ENCODE measurements around the gene MAPK8IP1.

MAPK8IP1 gene

GRCh38 chr11:45928535-45929215 is 43.2 kb downstream of the MAPK8IP1 start:
- in situ Hi-C loops (cut with MboI; ENCODE audit: low sequenced_read_pairs, unreplicated experiment), result no loop called here
- no peak for TF ChIP-seq CTCF (IDR thresholded peaks at IDR 0.05; ENCODE audit: borderline replicate concordance, control extremely low read depth, extremely low read depth, insufficient read depth, missing control alignments)
- DNase-seq (ENCODE audit: low spot score), result peak; percentile 24

- in situ Hi-C loops (cut with MboI; ENCODE audit: low sequenced_read_pairs, unreplicated experiment), result no loop called here
- DNase-seq (ENCODE audit: low spot score), result no peak
- TF ChIP-seq CTCF (IDR thresholded peaks at IDR 0.05; ENCODE audit: borderline replicate concordance, control extremely low read depth, extremely low read depth, insufficient read depth, missing control alignments), result no peak
These were observed 44.1 kb downstream of the MAPK8IP1 start for GRCh38 chr11:45929486-45930030.

- peak; percentile 92 for DNase-seq (ENCODE audit: low spot score)
- no peak for TF ChIP-seq CTCF (IDR thresholded peaks at IDR 0.05; ENCODE audit: borderline replicate concordance, control extremely low read depth, extremely low read depth, insufficient read depth, missing control alignments)
- in situ Hi-C loops (cut with MboI; ENCODE audit: low sequenced_read_pairs, unreplicated experiment), result no loop called here
These were observed 44.8 kb downstream of the MAPK8IP1 start for GRCh38 chr11:45930031-45930794.

- DNase-seq (ENCODE audit: low spot score), result peak; percentile 23
- in situ Hi-C loops (cut with MboI; ENCODE audit: low sequenced_read_pairs, unreplicated experiment), result no loop called here
- no peak for TF ChIP-seq CTCF (IDR thresholded peaks at IDR 0.05; ENCODE audit: borderline replicate concordance, control extremely low read depth, extremely low read depth, insufficient read depth, missing control alignments)
These were observed 45.6 kb downstream of the MAPK8IP1 start for GRCh38 chr11:45930951-45931570.

GRCh38 chr11:45931739-45932138 is 46.3 kb downstream of the MAPK8IP1 start:
- no peak for TF ChIP-seq CTCF (IDR thresholded peaks at IDR 0.05; ENCODE audit: borderline replicate concordance, control extremely low read depth, extremely low read depth, insufficient read depth, missing control alignments)
- in situ Hi-C loops (cut with MboI; ENCODE audit: low sequenced_read_pairs, unreplicated experiment), result no loop called here
- DNase-seq (ENCODE audit: low spot score), result peak; percentile 17

GRCh38 chr11:45932217-45932616 is 46.8 kb downstream of the MAPK8IP1 start:
- in situ Hi-C loops (cut with MboI; ENCODE audit: low sequenced_read_pairs, unreplicated experiment), result no loop called here
- no peak for DNase-seq (ENCODE audit: low spot score)
- no peak for TF ChIP-seq CTCF (IDR thresholded peaks at IDR 0.05; ENCODE audit: borderline replicate concordance, control extremely low read depth, extremely low read depth, insufficient read depth, missing control alignments)

Data from GM13976 (cell line).